Mesodermal cell (in vitro differentiated cells): ENCODE results near the gene PTPA.

ENCODE experiments used
- H3K27ac ChIP-seq: 2 replicates; pipeline ENCODE4 v1.7.0; 2013; ENCODE audit warnings: mild to moderate bottlenecking, low read depth, low read length, moderate library complexity; ENCODE audit not compliant: severe bottlenecking
- H3K36me3 ChIP-seq: 2 replicates; pipeline ENCODE4 v1.7.1; 2013; ENCODE audit warnings: mild to moderate bottlenecking, low read length, moderate library complexity; ENCODE audit not compliant: control insufficient read depth, insufficient read depth
- H3K4me1 ChIP-seq: one replicate; pipeline ENCODE4 v1.7.1; 2013; ENCODE audit warnings: mild to moderate bottlenecking, low read length; ENCODE audit not compliant: insufficient read depth, control insufficient read depth, poor library complexity, severe bottlenecking
- H3K4me3 ChIP-seq: 2 replicates; pipeline ENCODE4 v1.7.0; 2013; ENCODE audit warnings: low read length, control low read depth, mild to moderate bottlenecking; ENCODE audit not compliant: insufficient read depth, poor library complexity, severe bottlenecking; ENCODE audit errors: extremely low read depth
- H3K9me3 ChIP-seq: 2 replicates; pipeline ENCODE4 v1.7.1; 2013; ENCODE audit warnings: mild to moderate bottlenecking, low read length, moderate library complexity; ENCODE audit not compliant: control insufficient read depth
- WGBS, 2 experiments: methylation state at CpG; one replicate each; pipeline ENCODE4 v1.1.5; 2013; ENCODE audit warnings: missing lambda C conversion rate in 2 of 2; ENCODE audit not compliant: insufficient coverage in 2 of 2; 5-methylcytosine and 5-hydroxymethylcytosine counted together

PTPA gene

DNA sequence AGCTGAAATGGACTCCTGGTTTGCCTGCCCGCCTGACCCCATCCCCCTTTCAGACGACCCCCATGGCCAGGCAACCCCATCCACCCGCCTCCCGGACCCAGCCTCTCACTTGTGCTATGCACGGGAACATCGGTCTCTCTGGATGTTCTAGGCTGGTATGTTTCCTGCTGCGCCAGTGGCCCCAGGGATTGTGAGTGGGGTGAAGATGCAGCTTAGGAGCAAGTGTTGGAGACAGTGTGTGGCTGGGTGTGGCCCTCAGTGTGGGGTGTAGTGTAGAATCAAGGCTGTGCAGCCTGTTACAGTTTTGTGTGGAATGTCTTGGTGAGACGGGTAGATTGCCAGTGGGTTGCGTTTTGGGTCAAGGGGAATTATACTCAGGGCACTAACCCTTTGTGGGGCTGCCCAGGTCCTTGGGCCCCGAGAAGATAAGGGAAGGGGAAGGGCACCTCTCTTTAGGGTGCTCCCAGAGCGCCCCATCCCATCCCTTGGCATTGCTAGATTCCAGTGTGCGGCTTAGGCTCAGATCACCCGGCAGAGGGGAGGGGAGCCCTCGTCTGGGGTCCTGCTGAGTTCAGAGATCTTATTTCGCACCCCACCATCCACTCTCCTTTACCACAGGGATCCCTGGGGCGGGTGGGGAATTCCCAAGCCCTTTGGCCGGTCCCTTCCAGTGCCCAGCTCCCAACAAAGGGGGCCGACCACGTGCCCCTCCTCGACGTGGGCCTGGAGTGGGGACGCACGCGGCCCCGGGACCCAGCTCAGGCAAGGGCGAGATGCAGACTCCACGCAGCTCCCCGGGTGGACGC is 62.3 kb downstream of the PTPA start:
- peak overlapping the region; percentile 43 for H3K27ac ChIP-seq
- peaks cover 20% of the 10 kb centered on the region for H3K36me3 ChIP-seq
- peaks cover 42% of the 10 kb centered on the region for H3K4me1 ChIP-seq
- WGBS, 2 experiments, result 25 to 31% methylated on average over 20 to 21 of the region's 29 CpGs
- H3K4me3 ChIP-seq, result peak overlapping the region; percentile 99
- H3K9me3 ChIP-seq, result no peaks in the 10 kb centered on the region

DNA sequence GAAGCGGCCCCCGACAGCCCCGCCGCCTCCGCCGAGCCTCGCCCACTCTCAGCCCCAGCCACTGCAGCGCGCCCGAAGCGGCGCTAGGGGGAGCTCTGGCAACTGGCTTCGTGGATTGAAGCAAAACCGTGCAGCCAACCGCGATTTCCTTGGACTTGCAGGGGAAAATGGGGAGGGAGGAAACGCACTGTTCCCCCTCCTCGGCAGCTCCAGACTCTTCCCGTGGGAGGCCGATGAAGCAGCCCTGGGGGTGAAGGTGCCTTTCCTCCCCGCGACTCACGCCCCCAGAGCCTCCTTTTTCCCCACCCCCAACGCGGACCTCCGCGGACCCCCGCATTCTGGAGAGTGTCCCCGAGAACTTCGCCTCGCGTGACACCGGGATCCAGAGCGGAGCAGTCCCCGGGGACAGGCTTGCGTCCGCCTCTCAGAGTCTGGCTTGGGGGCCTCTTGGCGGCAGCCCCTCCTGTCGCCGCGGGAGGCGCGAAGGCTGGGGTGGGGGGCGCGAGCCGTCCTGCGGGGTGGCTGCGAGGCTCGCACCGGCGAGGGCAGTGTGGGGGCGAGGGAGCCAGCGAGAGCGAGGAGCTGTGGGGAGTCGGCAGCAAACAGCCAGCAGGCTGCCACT is 63.0 kb downstream of the PTPA start:
- H3K36me3 ChIP-seq, result peaks cover 20% of the 10 kb centered on the region
- H3K27ac ChIP-seq, result peak overlapping the region; percentile 98
- H3K4me1 ChIP-seq, result peaks cover 42% of the 10 kb centered on the region
- no peaks in the 10 kb centered on the region for H3K9me3 ChIP-seq
- WGBS, 2 experiments, result 1% methylated on average over 26 to 36 of the region's 55 CpGs
- peak overlapping the region; percentile 99 for H3K4me3 ChIP-seq

DNA sequence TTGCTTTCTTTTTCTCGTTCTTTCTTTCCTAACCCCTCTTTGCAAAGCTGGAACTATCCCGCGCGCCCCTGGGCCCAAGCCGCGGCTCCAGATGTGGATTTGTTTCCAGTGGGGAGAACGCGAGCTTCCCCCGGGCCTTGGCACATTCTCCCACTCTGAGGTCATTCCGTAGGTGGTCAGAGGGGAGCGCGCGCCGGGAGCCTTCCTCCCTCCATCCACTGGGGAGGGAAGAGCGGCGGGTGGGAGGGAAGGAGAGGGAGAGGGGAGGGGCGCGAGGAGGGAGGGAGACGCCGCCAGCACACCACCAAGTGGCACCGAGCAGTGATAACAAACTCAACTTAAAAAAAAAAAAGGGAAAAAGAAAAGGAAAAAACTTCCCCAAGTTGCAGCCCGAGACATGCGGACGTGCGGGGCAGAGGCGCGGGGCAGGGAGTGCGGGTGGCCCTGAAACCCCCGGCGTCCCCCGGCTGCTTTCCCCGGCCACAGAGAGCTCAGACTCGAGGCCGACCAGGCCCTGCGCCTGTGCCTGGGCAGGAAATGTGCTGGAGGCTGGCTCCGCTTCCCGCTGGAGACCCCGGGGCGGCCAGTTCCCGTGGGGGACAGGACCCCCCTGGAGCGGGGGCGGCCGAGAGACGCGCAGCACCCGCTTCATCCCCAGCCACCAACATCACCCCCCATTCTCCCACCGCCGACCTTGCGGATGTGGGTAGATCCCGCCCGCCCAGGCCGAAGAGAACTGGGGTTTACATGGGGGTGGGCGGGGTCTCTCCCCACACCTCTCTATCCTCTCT is 63.7 kb downstream of the PTPA start:
- Histone ChIP-seq H3K9me3 (no peaks in the 10 kb centered on the region), H3K27ac (peak overlapping the region; percentile 98), H3K4me3 (peak overlapping the region; percentile 99), H3K36me3 (peaks cover 20% of the 10 kb centered on the region), H3K4me1 (peaks cover 49% of the 10 kb centered on the region)
- 1 to 2% methylated on average over 21 of the region's 53 CpGs for WGBS, 2 experiments

DNA sequence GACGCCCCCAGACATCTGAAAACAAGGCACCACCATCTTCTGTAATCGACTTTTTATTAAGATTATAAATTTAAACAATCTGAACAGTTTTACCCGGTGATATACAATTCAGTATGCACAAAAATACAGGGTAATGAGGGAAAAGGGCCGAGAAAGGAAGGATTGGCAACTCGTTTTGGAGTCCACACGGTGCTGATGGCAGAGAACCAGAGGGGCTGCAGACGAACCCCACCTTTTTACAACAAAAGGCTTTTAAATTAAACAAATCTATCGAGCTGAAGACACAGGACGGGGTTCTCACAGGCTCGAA is 64.3 kb downstream of the PTPA start:
- peak overlapping the region; percentile 99 for H3K4me3 ChIP-seq
- peak overlapping the region; percentile 98 for H3K27ac ChIP-seq
- H3K4me1 ChIP-seq, result peaks cover 44% of the 10 kb centered on the region
- H3K36me3 ChIP-seq, result peaks cover 20% of the 10 kb centered on the region
- WGBS, 2 experiments, result 0 to 1% methylated on average over 6 of the region's 10 CpGs
- no peaks in the 10 kb centered on the region for H3K9me3 ChIP-seq

DNA sequence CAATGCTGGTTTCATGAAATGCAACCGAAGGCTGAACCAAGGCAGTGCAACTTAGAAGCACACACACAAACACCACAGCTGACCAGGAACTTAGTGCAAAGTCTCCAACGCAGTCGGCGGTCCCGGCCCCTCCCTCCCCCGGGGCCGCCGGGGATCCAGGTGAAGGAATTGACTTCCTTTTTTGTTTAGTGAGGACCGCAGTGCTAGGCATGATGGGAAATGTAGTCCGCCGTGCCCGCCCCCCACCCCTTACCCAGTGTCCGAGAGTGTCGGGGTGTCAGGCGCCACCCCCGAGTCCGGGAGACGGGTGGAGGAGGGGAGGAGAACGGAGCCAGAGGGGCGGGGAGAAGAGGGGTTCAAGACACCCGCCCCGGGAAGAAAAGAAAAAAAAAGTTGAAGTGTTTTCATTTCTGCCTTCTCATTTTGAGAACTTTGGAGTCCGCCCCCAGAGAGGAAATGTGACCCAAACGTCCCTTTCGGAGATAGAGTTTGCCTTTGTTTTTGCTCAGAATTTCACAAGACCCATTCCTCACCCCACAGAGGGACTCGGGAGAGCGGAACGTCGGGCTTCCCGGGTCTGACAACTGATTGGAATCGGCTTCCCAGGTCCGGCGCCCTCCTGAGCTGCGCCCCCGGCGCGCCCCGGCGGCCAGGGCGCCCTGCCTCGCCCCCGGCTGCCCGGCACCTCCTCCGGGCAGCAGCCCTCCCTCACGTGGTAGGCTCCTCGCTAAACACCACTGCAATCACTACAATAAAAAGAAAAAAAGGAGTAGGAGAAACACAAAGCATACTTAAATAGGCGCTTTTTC is 64.8 kb downstream of the PTPA start:
- WGBS, 2 experiments, result 0% methylated on average over 16 to 30 of the region's 47 CpGs
- peak overlapping the region; percentile 99 for H3K4me3 ChIP-seq
- peaks cover 38% of the 10 kb centered on the region for H3K4me1 ChIP-seq
- H3K9me3 ChIP-seq, result no peaks in the 10 kb centered on the region
- peaks cover 20% of the 10 kb centered on the region for H3K36me3 ChIP-seq
- H3K27ac ChIP-seq, result peak overlapping the region; percentile 98

DNA sequence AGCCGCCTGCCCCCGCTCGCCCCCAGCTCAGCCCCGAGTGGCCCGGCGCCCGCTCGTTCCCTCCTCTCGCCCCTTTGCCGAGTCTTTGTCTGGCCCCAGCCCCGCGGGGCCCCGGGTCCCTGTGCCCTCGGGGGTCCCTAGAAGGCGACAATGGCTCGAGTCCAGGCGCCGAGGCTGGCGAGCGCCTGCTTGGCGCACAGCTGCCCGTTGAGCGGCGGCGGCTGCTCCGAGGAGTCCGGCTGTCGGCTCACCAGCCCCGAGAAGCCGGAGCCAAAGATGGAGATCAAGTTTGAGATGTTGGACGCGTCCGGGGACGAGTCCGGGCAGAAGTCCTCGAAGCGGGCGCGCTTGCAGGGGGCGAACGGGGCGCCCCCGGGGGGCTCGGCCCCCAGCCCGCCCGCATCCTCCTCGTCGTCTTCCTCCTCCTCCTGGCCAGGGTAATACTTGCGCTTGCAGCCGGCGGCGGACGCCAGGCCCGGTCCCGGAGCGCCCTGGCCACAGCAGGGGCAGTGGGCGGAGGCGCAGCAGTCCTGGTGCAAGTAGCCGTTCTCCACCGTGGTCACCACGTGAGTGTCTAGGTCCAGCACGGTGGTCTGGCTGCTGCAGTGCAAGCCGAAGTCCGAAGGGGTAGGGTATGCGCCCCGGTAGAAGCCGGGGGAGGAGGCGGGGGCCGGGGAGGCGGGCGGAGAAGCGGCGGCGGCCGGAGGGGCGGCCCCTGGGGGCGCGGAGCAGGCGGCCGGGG is 65.7 kb downstream of the PTPA start:
- H3K27ac ChIP-seq, result peak overlapping the region; percentile 98
- peaks cover 20% of the 10 kb centered on the region for H3K36me3 ChIP-seq
- H3K4me1 ChIP-seq, result peaks cover 33% of the 10 kb centered on the region
- 0 to 1% methylated on average over 46 to 53 of the region's 80 CpGs for WGBS, 2 experiments
- no peaks in the 10 kb centered on the region for H3K9me3 ChIP-seq
- peak overlapping the region; percentile 99 for H3K4me3 ChIP-seq

DNA sequence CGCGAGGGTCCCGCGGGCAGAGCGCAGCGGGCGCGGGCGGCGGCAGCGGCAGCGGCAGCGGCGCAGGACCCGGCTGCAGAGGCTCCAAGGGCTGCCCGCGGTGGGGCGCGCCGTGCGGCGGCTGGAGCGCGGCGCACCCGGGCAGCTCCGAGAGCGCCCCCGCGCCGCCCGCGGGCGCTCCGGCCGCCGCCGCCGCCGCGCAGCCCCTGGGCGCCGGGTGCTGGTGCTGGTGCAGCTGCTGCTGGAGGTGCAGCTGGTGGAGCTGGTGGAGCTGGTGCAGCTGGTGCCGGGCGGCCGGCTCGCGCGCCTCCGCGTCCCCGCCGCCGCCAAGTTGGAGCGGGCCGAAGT is 66.2 kb downstream of the PTPA start:
- Histone ChIP-seq H3K27ac (peak overlapping the region; percentile 77), H3K36me3 (peaks cover 20% of the 10 kb centered on the region), H3K4me1 (peaks cover 28% of the 10 kb centered on the region), H3K9me3 (no peaks in the 10 kb centered on the region), H3K4me3 (peak overlapping the region; percentile 99)
- 0 to 3% methylated on average over 8 to 24 of the region's 56 CpGs for WGBS, 2 experiments

DNA sequence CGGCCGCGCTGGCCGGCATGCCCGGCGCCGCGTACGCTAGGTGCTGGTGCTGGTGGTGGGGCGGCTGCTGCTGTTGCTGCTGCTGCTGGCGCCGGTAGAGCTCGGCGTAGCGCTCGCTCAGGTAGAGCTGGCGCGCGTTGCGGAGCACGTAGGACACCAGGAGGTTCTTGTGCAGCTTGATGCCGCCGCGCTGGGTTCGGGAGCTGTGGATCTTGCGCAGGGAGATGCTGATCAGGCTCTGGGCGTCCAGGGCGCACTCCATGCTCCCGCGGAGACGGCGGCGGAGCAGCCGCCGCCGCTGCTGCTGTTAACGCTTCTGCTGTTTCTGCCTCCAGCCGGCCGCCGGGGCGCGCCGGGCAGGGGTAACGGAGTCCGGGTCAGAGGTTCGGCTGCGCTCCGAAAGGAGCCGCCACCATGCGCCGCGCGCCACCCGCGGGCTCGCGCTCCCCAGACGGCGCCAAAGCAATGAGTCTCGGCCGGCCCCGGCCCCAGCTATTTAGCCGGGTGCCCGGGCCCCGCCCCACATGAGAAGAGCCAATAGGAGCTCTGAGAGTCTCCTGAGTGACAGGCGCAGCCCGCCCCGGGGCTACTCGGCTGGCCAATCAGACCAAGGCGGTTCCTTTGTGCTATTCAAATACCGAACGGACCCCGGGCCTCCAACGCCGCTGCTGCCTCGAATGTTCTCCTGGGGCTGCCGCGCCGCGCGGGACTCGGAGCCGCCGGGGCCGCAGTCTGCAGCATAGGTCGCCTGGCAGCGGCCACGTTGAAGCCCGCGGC is 66.8 kb downstream of the PTPA start, which contains the start of gene IER5L:
IER5L (minus strand) TSS at position 471 of the 777 bp plus-strand sequence; CDS start at position 262, 209 bp downstream.
- 0% methylated on average over 83 to 84 of the region's 90 CpGs for WGBS, 2 experiments
- no peaks in the 10 kb centered on the region for H3K9me3 ChIP-seq
- H3K36me3 ChIP-seq, result peaks cover 20% of the 10 kb centered on the region
- peak within 1 kb of the TSS; percentile 98 for H3K27ac ChIP-seq
- peaks cover 24% of the 10 kb centered on the region for H3K4me1 ChIP-seq
- H3K4me3 ChIP-seq, result peak within 1 kb of the TSS; percentile 99

DNA sequence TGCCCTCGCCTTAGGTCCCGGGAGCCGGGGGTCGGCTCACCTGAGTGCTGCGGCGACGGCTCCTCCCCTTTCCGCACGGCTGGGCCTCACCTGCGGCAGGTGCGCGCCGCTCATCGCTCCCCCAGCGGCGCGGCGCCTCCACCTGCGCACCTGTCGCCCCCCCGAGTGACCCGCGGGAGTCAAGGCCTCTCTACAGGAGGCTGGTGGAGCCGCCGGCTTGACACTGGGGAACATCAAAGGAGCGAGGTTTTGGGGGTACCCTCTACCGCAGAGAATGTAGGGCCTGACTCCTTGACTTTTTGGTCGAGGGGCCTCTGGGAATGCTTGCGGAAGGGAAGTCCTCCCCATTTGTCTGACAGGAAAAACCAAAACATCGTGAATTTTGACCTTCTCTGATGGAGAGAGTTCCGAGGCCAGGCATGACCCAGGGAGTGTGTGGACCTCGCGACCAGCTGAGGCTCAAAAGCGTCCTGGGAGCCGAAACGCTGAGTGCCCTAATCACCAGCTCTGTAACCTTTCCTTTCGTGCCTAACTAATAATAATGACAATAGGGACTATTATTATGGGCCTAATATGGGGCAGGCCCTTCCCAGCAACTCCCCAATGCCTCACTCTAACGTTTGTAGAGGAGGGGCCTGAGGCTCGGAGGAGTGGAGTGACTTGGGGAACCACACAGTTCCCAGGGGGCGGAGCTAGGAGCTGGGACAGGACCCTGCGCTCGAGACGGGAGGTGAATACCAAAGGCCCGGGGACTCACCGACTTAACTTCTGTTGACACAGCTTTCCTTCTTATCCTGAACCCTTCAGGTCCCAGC is 67.6 kb downstream of the PTPA start:
- Histone ChIP-seq H3K4me1 (peaks cover 16% of the 10 kb centered on the region), H3K9me3 (no peaks in the 10 kb centered on the region), H3K27ac (no peak overlapping the region), H3K4me3 (peak overlapping the region; percentile 82), H3K36me3 (peaks cover 20% of the 10 kb centered on the region)
- 4 to 8% methylated on average over 23 to 24 of the region's 45 CpGs for WGBS, 2 experiments
